Trophoblast cell (in vitro differentiated cells and primary cell): ENCODE data around the gene SLC6A2.

Source experiments
- DNase-seq, 2 donors: peaks; one replicate each; pipeline ENCODE4 v3.0.0-alpha.2; 2016
- H2AFZ ChIP-seq: 2 replicates; pipeline ENCODE4 v1.6.1; 2013; ENCODE audit warnings: low read length, moderate library complexity, mild to moderate bottlenecking; ENCODE audit not compliant: insufficient read depth, poor library complexity
- H2AK5ac ChIP-seq: 2 replicates; pipeline ENCODE4 v1.6.1; 2013; ENCODE audit warnings: mild to moderate bottlenecking, low read length
- H2BK120ac ChIP-seq: 2 replicates; pipeline ENCODE4 v1.6.1; 2013; ENCODE audit warnings: low read length, mild to moderate bottlenecking, moderate library complexity; ENCODE audit not compliant: insufficient read depth, poor library complexity
- H2BK12ac ChIP-seq: 2 replicates; pipeline ENCODE4 v1.6.1; 2013; ENCODE audit warnings: mild to moderate bottlenecking, low read length, moderate library complexity
- H2BK5ac ChIP-seq: 2 replicates; pipeline ENCODE4 v1.6.1; 2013; ENCODE audit warnings: low read length, low read depth, moderate library complexity, mild to moderate bottlenecking; ENCODE audit not compliant: poor library complexity
- H3K14ac ChIP-seq: 2 replicates; pipeline ENCODE4 v1.6.1; 2013; ENCODE audit warnings: mild to moderate bottlenecking, low read length
- H3K18ac ChIP-seq: 2 replicates; pipeline ENCODE4 v1.6.1; 2013; ENCODE audit warnings: mild to moderate bottlenecking, low read length
- H3K23ac ChIP-seq: 2 replicates; pipeline ENCODE4 v1.6.1; 2013; ENCODE audit warnings: low read length
- H3K27ac ChIP-seq: 2 replicates; pipeline ENCODE4 v1.5.1; 2013; ENCODE audit warnings: low read depth, mild to moderate bottlenecking, inconsistent platforms, low read length, moderate library complexity
- H3K27me3 ChIP-seq: 2 replicates; pipeline ENCODE4 v1.6.1; 2013; ENCODE audit warnings: inconsistent platforms, mild to moderate bottlenecking, low read length, moderate library complexity; ENCODE audit not compliant: insufficient read depth
- H3K36me3 ChIP-seq, 2 experiments: 1 replicate in 1 of 2; 2 replicates in 1 of 2; pipeline ENCODE4 v1.6.1; 2013; ENCODE audit warnings: low read length in 2 of 2, mild to moderate bottlenecking in 2 of 2, moderate library complexity in 1 of 2; ENCODE audit not compliant: insufficient read depth in 2 of 2, control insufficient read depth in 1 of 2
- H3K4ac ChIP-seq: 2 replicates; pipeline ENCODE4 v1.6.1; 2013; ENCODE audit warnings: low read depth, mild to moderate bottlenecking, low read length, moderate library complexity
- H3K4me1 ChIP-seq, 2 experiments: 1 replicate in 1 of 2; 2 replicates in 1 of 2; pipeline ENCODE4 v1.6.1; 2013; ENCODE audit warnings: low read length in 2 of 2, mild to moderate bottlenecking in 2 of 2, moderate library complexity in 1 of 2; ENCODE audit not compliant: insufficient read depth in 2 of 2, control insufficient read depth in 1 of 2
- H3K4me2 ChIP-seq: 2 replicates; pipeline ENCODE4 v1.6.1; 2013; ENCODE audit warnings: inconsistent platforms, mild to moderate bottlenecking, low read length, moderate library complexity
- H3K4me3 ChIP-seq: 2 replicates; pipeline ENCODE4 v1.5.1; 2013; ENCODE audit warnings: mild to moderate bottlenecking, low read depth, low read length, inconsistent platforms
- H3K79me1 ChIP-seq: one replicate; pipeline ENCODE4 v1.6.1; 2013; ENCODE audit warnings: low read length
- H3K79me2 ChIP-seq: 2 replicates; pipeline ENCODE4 v1.6.1; 2013; ENCODE audit warnings: low read length, mild to moderate bottlenecking; ENCODE audit not compliant: control insufficient read depth, insufficient read depth, poor library complexity
- H3K9ac ChIP-seq: 2 replicates; pipeline ENCODE4 v1.6.1; 2013; ENCODE audit warnings: mild to moderate bottlenecking, low read length
- H3K9me3 ChIP-seq: 2 replicates; pipeline ENCODE4 v1.6.1; 2013; ENCODE audit warnings: low read depth, mild to moderate bottlenecking, control low read depth, inconsistent platforms, low read length; ENCODE audit not compliant: insufficient read depth
- H4K12ac ChIP-seq: 2 replicates; pipeline ENCODE4 v1.6.1; 2013; ENCODE audit warnings: low read depth, mild to moderate bottlenecking, low read length, moderate library complexity
- H4K8ac ChIP-seq: 2 replicates; pipeline ENCODE4 v1.6.1; 2013; ENCODE audit warnings: low read depth, mild to moderate bottlenecking, low read length, moderate library complexity
- H4K91ac ChIP-seq: one replicate; pipeline ENCODE4 v1.6.1; 2013; ENCODE audit warnings: low read depth, mild to moderate bottlenecking, low read length, moderate library complexity
- WGBS: extraction: QIAGEN DNeasy Blood & Tissue Kit; methylation state at CpG from one replicate; pipeline ENCODE4 v1.1.7; 2013; ENCODE audit warnings: missing lambda C conversion rate; ENCODE audit not compliant: insufficient read length, insufficient coverage; ENCODE audit errors: extremely low coverage; 5-methylcytosine and 5-hydroxymethylcytosine counted together

SLC6A2 gene

DNA sequence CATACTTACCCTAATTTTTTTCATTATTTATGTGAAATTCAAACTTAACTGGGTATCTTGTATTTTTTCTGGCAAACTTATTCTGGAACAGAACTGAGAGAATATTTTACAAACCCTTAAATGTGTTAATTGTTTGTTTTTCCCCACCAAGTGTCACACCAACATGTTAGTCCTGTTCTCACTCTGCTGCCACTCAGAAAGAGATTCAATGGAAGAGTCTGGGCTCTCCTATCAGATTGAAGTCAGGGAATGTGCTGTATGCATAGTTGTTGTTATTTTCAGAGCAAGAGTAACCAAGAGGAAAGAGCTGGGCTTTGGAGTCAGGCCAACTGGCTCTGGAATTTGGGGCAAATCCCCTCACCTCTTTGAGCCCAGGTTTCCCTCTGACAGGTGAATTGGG is 43.2 kb downstream of the SLC6A2 start:
- Histone ChIP-seq H2AFZ (no peak overlapping the region), H3K23ac (no peak overlapping the region), H3K4ac (no peak overlapping the region), H3K27ac (no peak overlapping the region), H3K18ac (no peak overlapping the region), H4K12ac (no peak overlapping the region), H3K14ac (no peak overlapping the region), H3K9ac (no peak overlapping the region), H3K27me3 (no peaks in the 10 kb centered on the region), H4K91ac (no peak overlapping the region), H2BK120ac (no peak overlapping the region), H3K79me1 (no peaks in the 10 kb centered on the region), H3K4me1 (peaks cover 5 to 8% of the 10 kb centered on the region in 2 experiments), H2BK12ac (no peak overlapping the region), H4K8ac (no peak overlapping the region), H2AK5ac (no peak overlapping the region), H3K4me2 (no peak overlapping the region), H2BK5ac (no peak overlapping the region), H3K36me3 (no peaks in the 10 kb centered on the region), H3K9me3 (peaks cover 3% of the 10 kb centered on the region), H3K79me2 (no peaks in the 10 kb centered on the region), H3K4me3 (no peak overlapping the region)
- peak; percentile 36 to 77 for DNase-seq

GRCh38 chr16:55699616-55700015 is 43.8 kb downstream of the SLC6A2 start:
- DNase-seq, result no peak
- WGBS, result no CpG with 5 or more reads among the region's 3 CpGs

GRCh38 chr16:55700067-55700466 is 44.3 kb downstream of the SLC6A2 start:
- Histone ChIP-seq H3K79me2 (no peaks in the 10 kb centered on the region), H3K9me3 (no peaks in the 10 kb centered on the region), H2BK5ac (no peak overlapping the region), H3K23ac (no peak overlapping the region), H3K36me3 (no peaks in the 10 kb centered on the region), H3K14ac (no peak overlapping the region), H3K4me3 (no peak overlapping the region), H3K27ac (no peak overlapping the region), H3K27me3 (no peaks in the 10 kb centered on the region), H2AK5ac (no peak overlapping the region), H4K8ac (no peak overlapping the region), H2AFZ (no peak overlapping the region), H3K9ac (no peak overlapping the region), H4K91ac (no peak overlapping the region), H3K4me1 (peaks cover 5 to 8% of the 10 kb centered on the region in 2 experiments), H2BK120ac (no peak overlapping the region), H4K12ac (no peak overlapping the region), H2BK12ac (no peak overlapping the region), H3K4ac (no peak overlapping the region), H3K18ac (no peak overlapping the region), H3K79me1 (no peaks in the 10 kb centered on the region), H3K4me2 (no peak overlapping the region)
- DNase-seq, result no peak
- WGBS, result no CpG with 5 or more reads among the region's 10 CpGs

More at GRCh38 chr16:55699616-55700015, 43.8 kb downstream of the SLC6A2 start:
- Histone ChIP-seq H2BK12ac (no peak overlapping the region), H3K18ac (no peak overlapping the region), H3K4me3 (no peak overlapping the region), H2AK5ac (no peak overlapping the region), H3K23ac (no peak overlapping the region), H4K8ac (no peak overlapping the region), H2AFZ (no peak overlapping the region), H3K27me3 (no peaks in the 10 kb centered on the region), H3K79me2 (no peaks in the 10 kb centered on the region), H2BK5ac (no peak overlapping the region), H3K4ac (no peak overlapping the region), H3K4me1 (peaks cover 5 to 8% of the 10 kb centered on the region in 2 experiments), H3K9ac (no peak overlapping the region), H3K14ac (no peak overlapping the region), H4K91ac (no peak overlapping the region), H3K36me3 (no peaks in the 10 kb centered on the region), H3K27ac (no peak overlapping the region), H3K79me1 (no peaks in the 10 kb centered on the region), H2BK120ac (no peak overlapping the region), H3K4me2 (no peak overlapping the region), H3K9me3 (peaks cover 3% of the 10 kb centered on the region), H4K12ac (no peak overlapping the region)

DNA sequence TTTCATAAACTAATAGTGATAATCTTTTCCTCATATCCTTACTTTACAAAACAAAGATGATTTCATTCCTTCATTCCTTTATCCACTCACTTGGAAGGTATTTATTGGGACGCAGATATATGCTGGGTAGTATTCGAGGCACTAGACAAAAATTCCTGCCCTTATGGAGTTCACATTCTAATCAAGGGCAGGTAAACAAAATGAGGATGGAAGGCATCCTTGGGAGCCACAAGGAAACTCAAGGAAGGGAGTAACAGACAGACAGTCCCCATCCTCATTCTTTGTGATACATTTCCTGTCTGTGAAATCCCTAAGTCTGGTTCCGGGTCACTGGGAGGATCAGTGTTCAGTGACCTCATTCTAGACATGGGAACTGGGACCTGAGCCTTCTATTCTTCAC is 45.2 kb downstream of the SLC6A2 start:
- Histone ChIP-seq H3K79me1 (no peaks in the 10 kb centered on the region), H4K8ac (no peak overlapping the region), H3K27me3 (no peaks in the 10 kb centered on the region), H2BK120ac (no peak overlapping the region), H3K27ac (no peak overlapping the region), H3K79me2 (no peaks in the 10 kb centered on the region), H2AK5ac (no peak overlapping the region), H2AFZ (no peak overlapping the region), H3K4ac (no peak overlapping the region), H2BK12ac (no peak overlapping the region), H3K14ac (no peak overlapping the region), H4K91ac (no peak overlapping the region), H3K9ac (no peak overlapping the region), H3K23ac (no peak overlapping the region), H3K36me3 (no peaks in the 10 kb centered on the region), H3K4me2 (no peak overlapping the region), H3K4me3 (no peak overlapping the region), H2BK5ac (no peak overlapping the region), H3K9me3 (no peaks in the 10 kb centered on the region), H3K18ac (no peak overlapping the region), H4K12ac (no peak overlapping the region), H3K4me1 (peaks cover 3 to 8% of the 10 kb centered on the region in 2 experiments)
- DNase-seq, result peak; percentile 75 to 88
- no CpG with 5 or more reads among the region's 3 CpGs for WGBS
